ENCODE data around the gene INSYN1. TPM values are rescaled to one million over a fixed set of nuclear protein-coding genes. Genes with fewer than 3 reads are reported as not detected.

Gene INSYN1
- total and polyA plus RNA-seq, 9 donors = 3.1 to 9.0 (median 5.4) TPM

- Histone ChIP-seq H3K27me3 (ENCODE audit: control insufficient read depth, insufficient read depth, low read length) (peaks cover 19% of the 10 kb centered on the region), H3K4me3 (ENCODE audit: low read length) (no peak overlapping the region), H3K36me3 (ENCODE audit: control insufficient read depth, insufficient read depth, low read length) (no peaks in the 10 kb centered on the region), H3K9me3 (replicated peaks; ENCODE audit: control insufficient read depth, low read depth, low read length) (no peaks in the 10 kb centered on the region), H3K4me1 (ENCODE audit: control insufficient read depth, insufficient read depth, low read length) (no peaks in the 10 kb centered on the region), H3K27ac (ENCODE audit: low read length) (no peak overlapping the region)
- no peak for DNase-seq
- no CpG with 5 or more reads among the region's 6 CpGs for WGBS (ENCODE audit: insufficient coverage)
Measured at GRCh38 chr15:73773428-73773827, 20.3 kb upstream of the INSYN1 start.

DNA sequence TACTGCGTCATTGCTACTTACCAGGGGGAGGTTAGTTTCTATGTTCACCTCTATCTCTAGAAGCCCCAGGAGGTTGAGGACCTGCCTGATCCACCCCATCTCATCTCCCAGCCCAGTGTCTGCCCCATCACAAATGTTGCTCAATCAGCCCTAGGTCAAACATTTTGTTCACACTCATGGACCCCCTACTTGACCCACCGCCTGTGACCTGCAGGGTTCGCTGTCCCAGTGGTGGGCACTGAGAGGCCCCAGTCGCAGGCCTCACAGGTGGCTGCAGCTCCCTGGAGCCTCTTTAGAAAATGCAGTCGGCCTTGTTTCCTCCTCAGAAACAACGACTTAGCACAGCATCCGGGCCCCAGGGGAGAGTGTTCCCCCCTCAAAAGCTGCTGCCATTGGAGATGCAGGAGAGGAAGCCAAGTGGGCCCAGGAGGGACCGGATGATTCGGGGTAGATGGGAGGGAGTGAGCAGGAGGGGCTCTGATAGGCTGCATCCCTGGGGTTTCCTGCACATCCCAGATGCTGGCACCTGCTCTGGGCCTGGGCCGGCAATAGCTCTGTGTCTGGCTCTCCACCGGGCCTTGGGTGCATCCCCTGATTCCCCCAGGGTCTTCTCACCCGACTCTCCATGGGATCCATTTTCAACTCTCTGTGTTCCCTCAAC is 18.4 kb upstream of the INSYN1 start:
- Histone ChIP-seq H3K9me3 (replicated peaks; ENCODE audit: control insufficient read depth, low read depth, low read length) (no peaks in the 10 kb centered on the region), H3K4me1 (ENCODE audit: control insufficient read depth, insufficient read depth, low read length) (no peaks in the 10 kb centered on the region), H3K27me3 (ENCODE audit: control insufficient read depth, insufficient read depth, low read length) (peaks cover 25% of the 10 kb centered on the region), H3K36me3 (ENCODE audit: control insufficient read depth, insufficient read depth, low read length) (no peaks in the 10 kb centered on the region), H3K4me3 (ENCODE audit: low read length) (no peak overlapping the region), H3K27ac (ENCODE audit: low read length) (no peak overlapping the region)
- DNase-seq = no peak
- WGBS (ENCODE audit: insufficient coverage) = 41% methylated on average over 7 of the region's 12 CpGs

DNA sequence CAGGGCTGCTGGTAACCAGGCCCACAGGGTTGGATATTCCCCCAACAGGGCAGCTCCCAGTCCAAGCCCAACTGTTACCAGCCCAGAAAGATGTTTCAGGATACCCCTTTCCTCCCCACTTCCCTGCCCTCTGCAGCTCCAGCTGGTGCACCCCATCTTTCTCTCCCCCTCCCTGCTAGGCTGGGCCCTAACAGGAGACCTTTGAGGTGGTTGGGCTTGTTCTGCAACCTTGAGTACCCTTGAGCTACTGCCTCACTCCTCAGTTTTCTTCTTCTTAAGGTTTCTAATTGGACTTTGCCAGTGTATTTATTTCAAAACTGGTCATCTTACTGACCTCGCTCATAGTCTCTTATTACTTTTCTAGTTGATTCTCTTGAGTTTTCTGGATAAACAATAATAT is 16.9 kb upstream of the INSYN1 start:
- WGBS (ENCODE audit: insufficient coverage) = no CpG with 5 or more reads among the region's 1 CpG
- no peaks in the 10 kb centered on the region for H3K9me3 ChIP-seq (replicated peaks; ENCODE audit: control insufficient read depth, low read depth, low read length)
- no peaks in the 10 kb centered on the region for H3K4me1 ChIP-seq (ENCODE audit: control insufficient read depth, insufficient read depth, low read length)
- H3K27me3 ChIP-seq (ENCODE audit: control insufficient read depth, insufficient read depth, low read length) = peaks cover 28% of the 10 kb centered on the region
- no peak for DNase-seq
- H3K36me3 ChIP-seq (ENCODE audit: control insufficient read depth, insufficient read depth, low read length) = no peaks in the 10 kb centered on the region
- no peak overlapping the region for H3K27ac ChIP-seq (ENCODE audit: low read length)
- H3K4me3 ChIP-seq (ENCODE audit: low read length) = no peak overlapping the region

DNA sequence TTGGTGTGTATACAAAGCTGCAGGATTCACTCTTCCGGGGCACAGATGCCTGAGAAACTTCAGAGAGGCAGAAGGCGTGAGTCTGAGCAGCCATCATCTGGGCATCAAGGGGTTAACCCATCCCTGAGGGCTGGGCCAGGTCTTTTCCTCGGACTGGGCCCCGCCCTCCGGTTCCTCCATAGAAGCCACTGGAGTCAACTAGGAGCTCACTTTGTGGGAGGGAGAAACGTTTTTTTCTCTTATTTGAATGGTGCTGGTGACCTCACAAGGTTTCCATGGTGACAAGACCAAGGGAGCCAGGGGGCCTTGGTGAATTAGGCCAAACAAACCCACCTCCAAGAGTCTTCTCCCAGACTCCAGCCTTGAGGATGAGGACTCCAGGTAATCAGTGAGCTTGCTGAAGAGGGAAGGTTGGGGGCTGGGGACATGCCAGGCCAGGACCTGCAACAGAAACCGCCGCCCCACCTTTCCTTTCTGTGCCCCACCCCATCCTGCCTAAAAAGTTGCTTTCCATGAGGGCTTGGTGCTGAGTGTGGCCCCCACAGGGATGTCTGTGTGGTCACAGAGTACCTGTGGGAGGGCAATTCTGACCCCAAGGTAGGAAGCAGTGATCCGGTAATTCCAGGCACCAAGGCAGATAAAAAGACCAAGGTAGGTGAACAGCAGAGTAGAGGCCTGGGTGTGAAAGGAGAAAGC is 14.8 kb upstream of the INSYN1 start:
- Histone ChIP-seq H3K27me3 (ENCODE audit: control insufficient read depth, insufficient read depth, low read length) (peaks cover 31% of the 10 kb centered on the region), H3K4me1 (ENCODE audit: control insufficient read depth, insufficient read depth, low read length) (no peaks in the 10 kb centered on the region), H3K27ac (ENCODE audit: low read length) (no peak overlapping the region), H3K36me3 (ENCODE audit: control insufficient read depth, insufficient read depth, low read length) (no peaks in the 10 kb centered on the region), H3K4me3 (ENCODE audit: low read length) (no peak overlapping the region), H3K9me3 (replicated peaks; ENCODE audit: control insufficient read depth, low read depth, low read length) (no peaks in the 10 kb centered on the region)
- no peak for DNase-seq
- 23% methylated on average over 6 of the region's 9 CpGs for WGBS (ENCODE audit: insufficient coverage)

DNA sequence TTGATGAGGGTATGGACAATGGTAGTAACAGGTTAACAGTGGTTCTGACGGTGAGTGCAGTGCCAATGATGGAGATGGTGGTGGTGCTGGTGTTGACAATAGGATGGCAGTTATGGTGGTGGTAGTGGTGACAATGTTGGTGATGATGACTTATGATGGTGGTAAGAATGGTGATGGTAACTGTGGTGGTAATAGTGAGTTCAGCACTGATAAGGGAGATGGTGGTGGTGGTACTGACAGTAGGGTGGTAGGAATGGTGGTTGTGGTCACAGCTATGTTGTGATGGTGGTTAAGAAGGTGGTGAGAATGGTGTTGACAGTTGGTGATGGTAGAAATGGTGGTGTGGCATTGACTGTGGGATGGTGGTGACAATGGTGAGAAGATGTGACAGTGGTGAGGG is 13.4 kb upstream of the INSYN1 start:
- H3K27me3 ChIP-seq (ENCODE audit: control insufficient read depth, insufficient read depth, low read length) = peaks cover 27% of the 10 kb centered on the region
- H3K9me3 ChIP-seq (replicated peaks; ENCODE audit: control insufficient read depth, low read depth, low read length) = no peaks in the 10 kb centered on the region
- no peak overlapping the region for H3K27ac ChIP-seq (ENCODE audit: low read length)
- no peaks in the 10 kb centered on the region for H3K4me1 ChIP-seq (ENCODE audit: control insufficient read depth, insufficient read depth, low read length)
- DNase-seq = no peak
- H3K4me3 ChIP-seq (ENCODE audit: low read length) = no peak overlapping the region
- WGBS (ENCODE audit: insufficient coverage) = 88% methylated on average over 1 of the region's 1 CpG
- H3K36me3 ChIP-seq (ENCODE audit: control insufficient read depth, insufficient read depth, low read length) = no peaks in the 10 kb centered on the region

- Histone ChIP-seq H3K27me3 (ENCODE audit: control insufficient read depth, insufficient read depth, low read length) (peaks cover 24% of the 10 kb centered on the region), H3K4me3 (ENCODE audit: low read length) (no peak overlapping the region), H3K4me1 (ENCODE audit: control insufficient read depth, insufficient read depth, low read length) (no peaks in the 10 kb centered on the region), H3K36me3 (ENCODE audit: control insufficient read depth, insufficient read depth, low read length) (no peaks in the 10 kb centered on the region), H3K9me3 (replicated peaks; ENCODE audit: control insufficient read depth, low read depth, low read length) (no peaks in the 10 kb centered on the region), H3K27ac (ENCODE audit: low read length) (no peak overlapping the region)
- no CpG with 5 or more reads among the region's 1 CpG for WGBS (ENCODE audit: insufficient coverage)
- no peak for DNase-seq
Measured at GRCh38 chr15:73765778-73766177, 12.6 kb upstream of the INSYN1 start.

- Histone ChIP-seq H3K9me3 (replicated peaks; ENCODE audit: control insufficient read depth, low read depth, low read length) (no peaks in the 10 kb centered on the region), H3K36me3 (ENCODE audit: control insufficient read depth, insufficient read depth, low read length) (no peaks in the 10 kb centered on the region), H3K4me3 (ENCODE audit: low read length) (no peak overlapping the region), H3K27me3 (ENCODE audit: control insufficient read depth, insufficient read depth, low read length) (peaks cover 37% of the 10 kb centered on the region), H3K27ac (ENCODE audit: low read length) (no peak overlapping the region), H3K4me1 (ENCODE audit: control insufficient read depth, insufficient read depth, low read length) (no peaks in the 10 kb centered on the region)
- 39% methylated on average over 3 of the region's 3 CpGs for WGBS (ENCODE audit: insufficient coverage)
- no peak for DNase-seq
Measured at GRCh38 chr15:73763931-73764330, 10.8 kb upstream of the INSYN1 start.

DNA sequence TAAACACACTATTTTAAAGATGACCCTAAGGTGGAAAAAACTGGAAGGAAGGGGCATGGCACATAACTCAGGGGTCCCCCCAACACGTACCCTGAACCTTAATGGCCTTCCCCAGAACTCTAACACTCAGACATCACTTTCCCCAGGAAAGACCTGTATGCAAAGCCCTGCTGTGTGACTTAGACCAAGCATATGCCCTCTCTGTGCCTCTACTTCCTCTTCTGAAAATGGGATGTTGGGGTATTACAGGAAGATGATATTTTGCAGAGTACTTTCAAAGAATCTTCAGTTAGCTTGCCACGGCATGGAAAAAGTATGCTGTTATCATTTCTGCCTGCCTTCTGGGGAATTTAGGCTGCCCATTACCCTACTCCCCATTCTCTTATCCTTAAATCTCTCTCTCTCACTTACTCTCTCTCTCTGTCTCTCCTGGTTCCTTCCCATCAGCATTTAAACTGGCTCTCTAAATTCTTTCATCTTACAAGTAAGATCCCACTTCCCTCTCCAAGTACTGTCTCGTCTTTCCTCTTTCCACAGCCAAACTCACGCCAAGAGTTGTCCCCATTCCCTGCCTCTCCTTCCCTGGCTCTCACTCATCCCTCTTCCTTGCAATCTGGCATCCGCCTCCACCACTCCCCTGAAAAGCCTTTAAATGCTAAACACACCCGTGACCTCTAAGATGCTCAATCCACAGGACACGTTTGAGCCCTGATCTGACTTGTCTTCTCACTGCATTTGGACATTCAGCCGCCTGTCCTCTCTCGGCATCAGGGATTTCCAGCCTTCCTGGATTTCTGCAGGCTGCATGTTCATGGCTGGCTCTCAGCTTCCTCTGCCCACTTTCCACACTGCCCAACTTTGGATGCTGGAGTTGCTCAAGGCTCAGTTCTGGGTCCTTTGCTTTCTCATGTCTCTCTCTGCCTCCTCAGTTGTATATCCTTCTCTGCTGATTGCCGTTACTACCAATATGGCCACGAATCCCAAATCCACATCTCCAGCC is 7.5 kb upstream of the INSYN1 start:
- H3K4me1 ChIP-seq (ENCODE audit: control insufficient read depth, insufficient read depth, low read length) = no peaks in the 10 kb centered on the region
- H3K9me3 ChIP-seq (replicated peaks; ENCODE audit: control insufficient read depth, low read depth, low read length) = no peaks in the 10 kb centered on the region
- DNase-seq = no peak
- WGBS (ENCODE audit: insufficient coverage) = 29% methylated on average over 9 of the region's 11 CpGs
- no peak overlapping the region for H3K4me3 ChIP-seq (ENCODE audit: low read length)
- H3K27ac ChIP-seq (ENCODE audit: low read length) = no peak overlapping the region
- no peaks in the 10 kb centered on the region for H3K36me3 ChIP-seq (ENCODE audit: control insufficient read depth, insufficient read depth, low read length)
- peaks cover 48% of the 10 kb centered on the region for H3K27me3 ChIP-seq (ENCODE audit: control insufficient read depth, insufficient read depth, low read length)

DNA sequence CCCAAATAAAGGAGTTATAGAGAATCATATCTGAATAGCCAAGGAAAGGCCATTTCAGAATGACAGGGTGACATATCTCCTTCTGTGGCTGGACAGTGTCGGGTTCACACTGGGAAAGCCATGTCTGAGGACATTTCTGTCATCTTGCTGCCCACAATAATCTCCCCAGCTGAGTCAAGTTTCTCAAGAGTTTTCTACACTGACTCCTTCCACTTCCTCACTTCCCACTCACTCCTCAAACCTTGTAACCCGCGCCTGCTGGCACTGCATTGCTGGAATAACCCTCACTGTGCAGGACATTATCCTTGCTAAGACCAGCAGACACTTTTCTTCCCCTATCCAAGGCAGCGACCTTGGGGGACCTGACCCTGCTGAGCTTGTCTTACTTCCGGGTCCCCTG is 5.3 kb upstream of the INSYN1 start:
- H3K27me3 ChIP-seq (ENCODE audit: control insufficient read depth, insufficient read depth, low read length) = peaks cover 54% of the 10 kb centered on the region

GRCh38 chr15:73757571-73757970 is 4.4 kb upstream of the INSYN1 start:
- Histone ChIP-seq H3K4me1 (ENCODE audit: control insufficient read depth, insufficient read depth, low read length) (peaks cover 4% of the 10 kb centered on the region), H3K27ac (ENCODE audit: low read length) (no peak overlapping the region), H3K36me3 (ENCODE audit: control insufficient read depth, insufficient read depth, low read length) (no peaks in the 10 kb centered on the region), H3K4me3 (ENCODE audit: low read length) (no peak overlapping the region), H3K27me3 (ENCODE audit: control insufficient read depth, insufficient read depth, low read length) (peaks cover 57% of the 10 kb centered on the region), H3K9me3 (replicated peaks; ENCODE audit: control insufficient read depth, low read depth, low read length) (no peaks in the 10 kb centered on the region)
- no peak for DNase-seq

More for the DNA sequence above, 5.3 kb upstream of the INSYN1 start:
- 68% methylated on average over 4 of the region's 5 CpGs for WGBS (ENCODE audit: insufficient coverage)
- DNase-seq = no peak
- Histone ChIP-seq H3K27ac (ENCODE audit: low read length) (no peak overlapping the region), H3K4me3 (ENCODE audit: low read length) (no peak overlapping the region), H3K36me3 (ENCODE audit: control insufficient read depth, insufficient read depth, low read length) (no peaks in the 10 kb centered on the region), H3K4me1 (ENCODE audit: control insufficient read depth, insufficient read depth, low read length) (peaks cover 1% of the 10 kb centered on the region), H3K9me3 (replicated peaks; ENCODE audit: control insufficient read depth, low read depth, low read length) (no peaks in the 10 kb centered on the region)

All from muscle of leg (tissue), 11 donors.